ENCODE results near the gene MAGOHB. TPM values are rescaled to one million over a fixed set of nuclear protein-coding genes. Genes with fewer than 3 reads are reported as not detected.

MAGOHB gene
- total and polyA plus RNA-seq, 2 of the 4 experiments (the other 2 are of a cell fraction) = 6.3 to 20.3 TPM

GRCh38 chr12:10554228-10554755, 59.1 kb downstream of the MAGOHB start:
- no peak for ATAC-seq (ENCODE audit: low read depth)

More at GRCh38 chr12:10554228-10554755, 59.1 kb downstream of the MAGOHB start:
- H4K20me1 ChIP-seq (ENCODE audit: insufficient read depth, low read length) = no peaks in the 10 kb centered on the region
- no peak for DNase-seq
- ChIA-PET POLR2A (ENCODE audit: unreplicated experiment) (no interaction called here), CTCF (no interaction called here)
- no peak overlapping the region for H2BK20ac ChIP-seq (ENCODE audit: low read depth, low read length)
- H2AK5ac ChIP-seq (ENCODE audit: low read depth, low read length) = no peak overlapping the region
- no peak overlapping the region for H2AK9ac ChIP-seq (replicated peaks; ENCODE audit: low read depth, low read length, poor library complexity)
- H3K18ac ChIP-seq (ENCODE audit: low read depth, low read length) = no peak overlapping the region
- dilution Hi-C loops (cut with HindIII; ENCODE audit: low sequenced_read_pairs, unreplicated experiment) = no loop called here
- no peak overlapping the region for H3K4me3 ChIP-seq (ENCODE audit: insufficient read depth, low read depth, low read length)
- no peak overlapping the region for H3K56ac ChIP-seq (ENCODE audit: extremely low read depth, insufficient read depth, low read length)
- no peak overlapping the region for H4K8ac ChIP-seq (ENCODE audit: low read depth in 2 of 2, low read length in 2 of 2)
- H2AFZ ChIP-seq (replicated peaks; ENCODE audit: low read length, poor library complexity) = no peak overlapping the region
- no peak overlapping the region for H3K4me2 ChIP-seq (ENCODE audit: low read depth, low read length)
- no TSS peak for BruUV-seq (replicated peaks)
- in situ Hi-C loops (cut with MboI; ENCODE audit: low sequenced_read_pairs) = loop anchor here (10.0 kb wide), 1 partner anchor 229 kb away; no protein-coding TSS in a partner anchor
- TF ChIP-seq MXI1 (IDR thresholded peaks at IDR 0.05; ENCODE audit: borderline replicate concordance, low read depth, low read length) = no peak
- TF ChIP-seq CEBPB (IDR thresholded peaks at IDR 0.05; ENCODE audit: low read depth, low read length) = no peak
- TF ChIP-seq MAZ (IDR thresholded peaks at IDR 0.05; ENCODE audit: borderline replicate concordance, low read depth, low read length) = no peak
- no peak for TF ChIP-seq FOS (IDR thresholded peaks at IDR 0.05; ENCODE audit: low read depth, low read length)
- TF ChIP-seq NFE2L2 (IDR thresholded peaks at IDR 0.05; ENCODE audit: low read depth, low read length) = no peak
- TF ChIP-seq BHLHE40 (IDR thresholded peaks at IDR 0.05; ENCODE audit: low read depth, low read length) = no peak
- TF ChIP-seq MAFK (IDR thresholded peaks at IDR 0.05; ENCODE audit: low read depth, low read length) = no peak
- no peak for TF ChIP-seq SMC3 (IDR thresholded peaks at IDR 0.05; ENCODE audit: low read depth, low read length)
- no peak overlapping the region for H2BK120ac ChIP-seq (ENCODE audit: low read depth, low read length)
- H3K23ac ChIP-seq (ENCODE audit: low read depth, low read length) = no peak overlapping the region
- intact Hi-C loops (cut with micrococcal nuclease) = no loop called here
- no peak overlapping the region for H3K9ac ChIP-seq (ENCODE audit: low read depth, low read length)
- no peak overlapping the region for H3K14ac ChIP-seq (replicated peaks; ENCODE audit: low read depth, low read length)
- no peaks in the 10 kb centered on the region for H3K9me1 ChIP-seq (ENCODE audit: insufficient read depth, low read length)
- no peak overlapping the region for H2BK15ac ChIP-seq (ENCODE audit: low read depth, low read length)
- no peak overlapping the region for H3K27ac ChIP-seq (ENCODE audit: insufficient read depth, low read length)
- no peaks in the 10 kb centered on the region for H3K79me1 ChIP-seq (ENCODE audit: low read depth in 1 of 2, low read length in 2 of 2)
- no peak overlapping the region for H3K4ac ChIP-seq (ENCODE audit: low read depth, low read length)
- H3K27me3 ChIP-seq (ENCODE audit: control insufficient read depth, insufficient read depth, low read length) = peaks cover 17% of the 10 kb centered on the region
- no peaks in the 10 kb centered on the region for H3K9me3 ChIP-seq (ENCODE audit: control insufficient read depth, insufficient read depth, low read length)
- no peaks in the 10 kb centered on the region for H3K36me3 ChIP-seq (ENCODE audit: control insufficient read depth, insufficient read depth, low read length)
- H4K91ac ChIP-seq (ENCODE audit: insufficient read depth, low read depth, low read length) = no peak overlapping the region
- no peaks in the 10 kb centered on the region for H3K4me1 ChIP-seq (ENCODE audit: control insufficient read depth, insufficient read depth, low read length)
- WGBS, 2 experiments (ENCODE audit: extremely low coverage in 2 of 2, insufficient read length in 1 of 2) = no CpG with 5 or more reads among the region's 6 CpGs
- no peak overlapping the region for H4K5ac ChIP-seq (ENCODE audit: low read depth, low read length)
- no peak overlapping the region for H2BK5ac ChIP-seq (ENCODE audit: low read depth, low read length, poor library complexity, severe bottlenecking)

Other genes starting within 250 kb of the MAGOHB start
- not detected in 2 replicates for gene KLRK1, start 223.6 kb downstream of the MAGOHB start, total RNA-seq (2012; rRNA removed)
- gene KLRK1, start 223.6 kb downstream of the MAGOHB start, polyA plus RNA-seq (2012; rRNA removed) = not detected in 2 replicates
- gene KLRC4, start 203.9 kb downstream of the MAGOHB start, total RNA-seq (2012; rRNA removed) = not detected in 2 replicates
- not detected in 2 replicates for gene KLRC4, start 203.9 kb downstream of the MAGOHB start, polyA plus RNA-seq (2012; rRNA removed)
- gene KLRC3, start 193.0 kb downstream of the MAGOHB start, total RNA-seq (2012; rRNA removed) = not detected in 2 replicates
- gene KLRC3, start 193.0 kb downstream of the MAGOHB start, polyA plus RNA-seq (2012; rRNA removed) = not detected in 2 replicates
- gene KLRC2, start 177.6 kb downstream of the MAGOHB start, total RNA-seq (2012; rRNA removed) = not detected in 2 replicates
- not detected in 2 replicates for gene KLRC2, start 177.6 kb downstream of the MAGOHB start, polyA plus RNA-seq (2012; rRNA removed)
- not detected in 2 replicates for gene KLRC1, start 160.2 kb downstream of the MAGOHB start, total RNA-seq (2012; rRNA removed)
- gene KLRC1, start 160.2 kb downstream of the MAGOHB start, polyA plus RNA-seq (2012; rRNA removed) = not detected in 2 replicates
- 4.4 and 6.8 TPM in 2 replicates for gene EIF2S3B, start 107.7 kb downstream of the MAGOHB start, total RNA-seq (2012; rRNA removed)
- gene EIF2S3B, start 107.7 kb downstream of the MAGOHB start, polyA plus RNA-seq (2012; rRNA removed) = 0.39 and 0.46 TPM in 2 replicates
- 0.72 and 1.1 TPM in 2 replicates for gene STYK1, start 60.4 kb upstream of the MAGOHB start, total RNA-seq (2012; rRNA removed)
- gene STYK1, start 60.4 kb upstream of the MAGOHB start, polyA plus RNA-seq (2012; rRNA removed) = 0.34 and 0.36 TPM in 2 replicates
- 33.7 and 60.8 TPM in 2 replicates for gene YBX3, start 109.7 kb upstream of the MAGOHB start, total RNA-seq (2012; rRNA removed)
- gene YBX3, start 109.7 kb upstream of the MAGOHB start, polyA plus RNA-seq (2012; rRNA removed) = 131 and 132 TPM in 2 replicates
- gene TAS2R7, start 189.0 kb upstream of the MAGOHB start, total RNA-seq (2012; rRNA removed) = not detected in 2 replicates
- not detected in 2 replicates for gene TAS2R7, start 189.0 kb upstream of the MAGOHB start, polyA plus RNA-seq (2012; rRNA removed)
- not detected in 2 replicates for gene TAS2R8, start 193.7 kb upstream of the MAGOHB start, total RNA-seq (2012; rRNA removed)
- gene TAS2R8, start 193.7 kb upstream of the MAGOHB start, polyA plus RNA-seq (2012; rRNA removed) = not detected in 2 replicates
- under 0.01 TPM in 1 of 2 replicates, not detected in the other for gene TAS2R9, start 196.6 kb upstream of the MAGOHB start, total RNA-seq (2012; rRNA removed)
- gene TAS2R9, start 196.6 kb upstream of the MAGOHB start, polyA plus RNA-seq (2012; rRNA removed) = not detected in 2 replicates
- gene TAS2R10, start 212.7 kb upstream of the MAGOHB start, total RNA-seq (2012; rRNA removed) = 0.36 and 1.1 TPM in 2 replicates
- gene TAS2R10, start 212.7 kb upstream of the MAGOHB start, polyA plus RNA-seq (2012; rRNA removed) = 0.07 TPM in 1 of 2 replicates, not detected in the other
- gene PRR4, start 235.9 kb upstream of the MAGOHB start, total RNA-seq (2012; rRNA removed) = 0.72 and 0.83 TPM in 2 replicates
- 1.7 and 1.9 TPM in 2 replicates for gene PRR4, start 235.9 kb upstream of the MAGOHB start, polyA plus RNA-seq (2012; rRNA removed)